Measurements from ENCODE around the gene PRM3.

The PRM3 gene

GRCh38 chr16:11248133-11248532 is 25.3 kb downstream of the PRM3 start:
- DNase-seq = peak in 1 of 51 donors; percentile 100

DNA sequence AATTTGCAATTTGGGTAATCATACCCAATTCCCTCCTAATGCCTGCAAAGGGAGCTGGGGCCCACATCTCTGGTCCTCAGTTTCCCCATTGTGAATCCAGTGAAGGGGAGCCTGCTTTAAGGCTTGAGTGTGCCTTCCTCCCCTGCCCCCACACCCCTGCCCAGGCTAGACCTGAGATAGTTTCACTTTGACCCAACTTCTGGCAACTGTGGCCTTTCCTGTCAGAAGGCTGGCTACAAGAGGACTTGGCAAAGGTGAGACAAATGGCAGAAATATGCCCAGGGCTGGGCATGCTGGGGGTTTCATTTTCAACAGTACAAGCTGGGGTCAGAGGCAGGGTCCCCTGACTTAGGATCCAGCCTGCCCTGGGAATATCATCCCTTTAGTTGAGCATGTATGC is 27.4 kb downstream of the PRM3 start:
- DNase-seq = no peak

DNA sequence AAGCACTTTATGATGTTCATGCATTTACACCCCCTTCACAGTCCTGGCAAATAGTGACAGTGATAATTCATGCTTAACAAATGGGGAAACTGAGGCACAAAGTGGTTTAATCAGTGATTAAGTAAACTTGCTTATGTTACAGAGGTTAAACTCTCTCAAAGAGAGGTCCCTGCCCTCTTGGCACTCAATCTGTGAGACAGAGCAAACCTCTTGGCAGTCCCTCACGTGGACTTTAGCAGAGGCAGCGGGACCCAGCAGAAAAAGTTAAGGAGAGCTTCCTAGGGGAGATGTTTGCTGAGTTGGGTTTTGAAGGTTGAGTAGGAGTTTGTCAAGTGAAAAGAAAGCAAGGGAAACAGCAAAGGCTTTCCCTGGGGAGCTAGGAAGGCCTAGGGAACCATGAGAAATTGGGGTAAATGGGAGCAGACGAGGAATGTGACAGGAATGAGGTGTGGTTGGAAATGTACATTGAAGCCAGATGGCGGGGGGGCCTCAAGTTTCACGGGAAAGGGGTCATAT is 28.1 kb downstream of the PRM3 start:
- no peak for DNase-seq

DNA sequence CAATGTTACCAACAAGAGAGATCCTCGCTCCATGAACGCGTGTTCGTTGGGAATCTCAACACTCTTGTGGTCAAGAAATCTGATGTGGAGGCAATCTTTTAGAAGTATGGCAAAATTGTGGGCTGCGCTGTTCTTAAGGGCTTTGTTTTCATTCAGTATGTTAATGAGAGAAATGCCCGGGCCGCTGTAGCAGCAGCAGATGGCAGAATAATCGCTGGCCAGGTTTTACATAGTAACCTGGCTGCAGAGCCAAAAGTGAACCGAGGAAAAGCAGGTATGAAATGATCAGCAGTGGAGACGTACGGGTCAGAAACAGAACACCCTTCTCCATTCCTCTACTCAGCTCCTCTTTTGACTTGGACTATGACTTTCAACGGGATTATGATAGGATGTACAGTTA is 30.8 kb downstream of the PRM3 start:
- no peak for DNase-seq

DNA sequence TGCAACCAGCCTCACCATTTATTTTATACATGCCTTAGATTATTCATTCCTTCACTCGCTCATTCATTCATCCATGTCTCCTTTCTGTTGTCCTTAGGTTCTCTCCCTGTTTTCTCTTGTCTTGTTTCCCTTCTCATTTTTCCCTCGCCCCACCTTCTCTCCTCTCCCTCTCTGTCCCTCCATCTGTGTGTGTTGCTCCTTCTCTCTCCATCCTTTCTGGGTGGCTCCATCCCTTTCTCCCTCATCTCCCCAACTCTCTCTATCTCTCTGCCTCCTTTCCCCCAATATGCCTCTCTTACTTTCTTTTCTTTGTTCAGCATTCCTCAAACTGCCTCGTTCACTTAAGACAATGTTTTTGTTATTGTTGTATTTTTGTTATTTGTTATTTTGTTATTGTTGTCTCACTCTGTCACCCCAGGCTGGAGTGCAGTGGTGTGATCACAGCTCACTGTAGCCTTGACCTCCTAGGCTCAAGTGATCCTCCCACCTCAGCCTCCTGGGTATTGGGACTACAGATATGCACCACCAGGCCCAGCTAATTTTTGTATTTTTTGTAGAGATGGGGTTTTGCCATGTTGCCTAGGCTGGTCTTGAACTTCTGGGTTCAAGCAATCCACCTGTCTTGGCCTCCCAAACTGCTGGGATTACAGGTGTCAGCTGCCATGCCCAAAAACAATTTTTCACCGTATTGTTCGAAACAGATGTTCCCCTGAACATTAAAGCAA is 31.8 kb downstream of the PRM3 start:
- DNase-seq = no peak

GRCh38 chr16:11240636-11241473 is 32.6 kb downstream of the PRM3 start:
- no peak for DNase-seq

- DNase-seq = no peak
These were observed 33.5 kb downstream of the PRM3 start for GRCh38 chr16:11239644-11240632.

DNA sequence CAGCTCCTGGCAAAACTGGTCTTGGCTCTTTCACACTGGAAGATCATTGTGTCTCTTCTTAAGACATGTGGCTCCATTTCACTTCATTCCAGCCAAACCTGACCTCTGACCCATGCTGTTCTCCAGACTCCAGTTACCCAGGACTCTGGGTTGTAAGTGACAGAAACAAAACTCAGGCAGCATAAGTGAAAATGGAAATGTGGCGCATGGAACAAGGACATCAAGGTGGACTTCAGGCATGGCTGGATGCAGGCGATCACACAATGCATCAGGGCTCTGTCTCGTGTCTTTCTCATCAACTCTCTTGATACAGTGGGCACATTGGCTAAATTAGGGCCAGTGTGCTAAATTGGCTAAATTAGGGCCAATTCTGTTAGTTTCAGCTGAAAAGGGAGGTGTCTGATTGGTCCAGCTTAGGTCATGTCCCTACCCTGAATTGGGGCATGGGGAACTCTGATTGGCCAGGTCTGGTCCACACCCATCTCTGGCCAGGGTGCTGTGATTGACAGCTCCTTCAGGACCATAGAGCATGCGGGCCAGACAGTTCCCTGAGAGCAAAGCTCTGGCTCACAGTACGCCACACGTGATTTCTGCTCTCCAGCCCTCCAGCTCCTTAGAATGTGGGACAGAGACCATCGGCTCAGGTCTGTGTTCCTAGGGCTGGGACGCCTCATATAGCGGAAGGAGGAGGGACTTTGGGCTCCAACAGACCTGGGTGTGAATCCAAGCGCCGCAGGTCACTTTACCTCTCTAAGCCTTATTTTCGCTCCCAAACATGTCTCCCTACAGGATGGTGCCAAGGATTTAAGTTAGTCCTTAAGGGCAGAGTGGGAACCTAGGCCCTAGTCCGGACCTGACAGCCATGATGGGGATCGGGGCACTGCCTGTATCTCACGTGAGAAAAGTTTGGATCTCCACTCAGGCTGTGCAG is 34.9 kb downstream of the PRM3 start:
- no peak for DNase-seq

DNA sequence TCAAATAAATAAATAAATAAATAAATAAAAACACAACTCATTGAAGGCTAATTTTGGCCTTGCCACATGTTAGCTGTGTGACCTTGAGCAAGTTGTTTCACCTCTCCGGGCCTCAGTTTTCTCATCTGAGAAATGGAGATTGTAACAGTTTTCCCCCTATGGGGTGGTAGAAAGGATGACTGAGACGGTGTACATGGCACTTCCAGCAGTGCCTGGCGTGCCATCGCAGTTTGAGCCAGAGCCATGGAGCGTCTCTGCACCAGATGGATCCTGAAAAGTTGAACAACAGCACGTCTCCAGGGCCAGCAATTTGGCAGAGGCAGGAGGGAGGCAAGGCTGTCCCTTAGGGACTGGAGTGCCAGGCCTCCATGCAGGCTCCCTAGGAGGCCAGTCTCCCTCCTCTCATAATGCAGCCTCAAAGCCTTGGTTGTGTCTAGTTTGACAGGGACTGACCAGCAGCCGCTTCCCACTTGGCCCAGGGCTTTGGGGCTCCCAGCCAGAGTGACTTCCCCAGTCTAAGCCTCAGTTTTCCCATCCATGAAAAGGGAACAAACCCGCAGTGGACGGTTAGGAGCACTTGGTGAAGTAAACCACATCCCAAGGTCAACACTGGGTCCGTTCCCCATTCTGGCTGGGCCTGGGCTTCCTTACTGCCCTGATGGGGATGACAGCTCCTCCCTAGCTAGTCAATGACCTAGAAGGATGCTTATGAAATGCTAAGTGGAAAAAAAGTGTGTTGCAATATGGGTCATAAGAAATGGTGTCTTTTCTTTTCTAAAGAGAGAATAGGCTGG is 36.8 kb downstream of the PRM3 start:
- DNase-seq = no peak

DNA sequence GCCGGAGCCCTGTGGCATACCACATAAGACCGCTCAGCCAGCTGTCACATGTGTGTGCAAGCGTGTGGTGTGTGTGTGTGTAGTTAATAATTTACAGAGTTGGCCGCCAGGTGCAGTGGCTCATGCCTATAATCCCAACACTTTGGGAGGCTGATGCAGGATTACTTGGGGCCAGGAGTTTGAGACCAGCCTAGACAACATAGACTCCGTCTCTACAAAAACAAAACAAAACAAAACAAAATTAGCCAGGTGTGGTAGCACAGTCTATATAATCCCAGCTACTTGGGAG is 37.8 kb downstream of the PRM3 start:
- DNase-seq = no peak

DNA sequence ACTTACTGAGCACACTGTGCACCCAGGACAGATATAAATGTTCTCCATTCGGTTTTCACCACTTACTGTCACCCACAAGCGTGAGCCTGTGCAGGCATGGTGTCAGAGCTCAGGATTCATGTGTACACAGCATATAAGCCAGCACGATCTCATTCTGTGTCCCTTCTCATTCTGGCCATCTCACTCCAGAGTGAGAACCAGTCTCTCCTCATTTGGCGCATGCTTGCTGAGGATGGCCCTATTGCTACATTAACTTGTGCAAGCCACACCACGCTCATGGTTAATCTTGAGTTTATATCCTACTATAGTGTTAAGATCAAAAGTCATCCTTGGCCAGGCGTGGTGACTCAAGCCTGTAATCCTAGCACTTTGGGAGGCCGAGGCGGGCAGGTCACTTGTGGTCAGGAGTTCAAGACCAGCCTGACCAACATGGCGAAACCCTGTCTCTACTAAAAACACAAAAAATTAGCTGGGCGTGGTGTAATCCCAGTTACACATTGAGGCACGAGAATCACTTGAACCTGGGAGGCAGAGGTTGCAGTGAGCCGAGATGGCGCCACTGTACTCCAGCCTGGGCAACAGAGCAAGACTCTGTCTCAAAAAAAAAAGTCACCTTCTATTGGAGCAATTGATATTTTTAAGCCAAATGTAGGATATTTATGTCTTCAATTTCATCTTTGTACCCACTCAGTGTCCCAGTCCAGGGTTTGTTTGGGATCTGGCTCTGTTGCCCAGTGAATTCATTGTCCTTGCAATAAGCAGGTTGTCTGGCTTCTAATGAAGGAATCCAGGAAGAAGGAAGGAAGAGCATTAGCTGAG is 38.3 kb downstream of the PRM3 start:
- DNase-seq = no peak

- DNase-seq = no peak
These were observed 39.6 kb downstream of the PRM3 start for GRCh38 chr16:11233727-11234376.

- peak in 10 of 51 donors; percentile 5 to 46 (median 17) for DNase-seq
These were observed 40.3 kb downstream of the PRM3 start for GRCh38 chr16:11232852-11233726.

DNA sequence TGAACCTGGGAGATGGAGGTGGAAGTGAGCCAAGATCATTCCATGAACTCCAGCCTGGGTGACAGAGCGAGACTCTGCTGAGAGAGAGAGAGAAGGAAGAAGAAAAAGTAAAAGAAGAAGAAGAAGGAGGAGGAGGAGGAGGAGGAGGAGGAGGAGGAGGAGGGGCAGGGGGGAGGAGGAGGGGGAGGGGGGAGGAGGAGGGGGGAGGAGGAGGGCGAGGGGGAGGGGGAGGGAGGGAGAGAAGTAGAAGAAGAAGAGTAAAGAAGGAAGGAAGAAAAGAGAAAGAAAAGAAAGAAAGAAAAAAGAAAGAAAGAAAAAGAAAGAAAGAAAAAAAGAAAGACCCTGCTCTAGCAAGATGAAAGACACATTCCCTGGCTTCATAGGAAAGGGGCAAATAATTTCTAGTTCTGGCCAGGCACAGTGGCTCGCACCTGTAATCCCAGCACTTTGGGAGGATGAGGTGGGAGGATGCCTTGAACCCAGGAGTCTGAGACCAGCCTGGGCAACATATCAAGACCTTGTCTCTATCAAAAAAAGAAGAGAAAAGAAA is 41.1 kb downstream of the PRM3 start:
- DNase-seq = no peak

- no peak for DNase-seq
These were observed 42.0 kb downstream of the PRM3 start for GRCh38 chr16:11231367-11231970.

GRCh38 chr16:11229906-11230305 is 43.5 kb downstream of the PRM3 start:
- DNase-seq = no peak
